ENCODE measurements around the gene FLVCR2.

Gene FLVCR2

GRCh38 chr14:75634848-75635247 is 56.4 kb downstream of the FLVCR2 start:
- H3K4me3 ChIP-seq = no peak overlapping the region
- no peak for DNase-seq (ENCODE audit: low read depth, low spot score)

GRCh38 chr14:75636100-75636692 is 57.8 kb downstream of the FLVCR2 start:
- no peak overlapping the region for H3K9ac ChIP-seq (ENCODE audit: insufficient read length)
- no peaks in the 10 kb centered on the region for H3K9me3 ChIP-seq (ENCODE audit: low read depth, low read length)
- H3K4me3 ChIP-seq = no peak overlapping the region
- no peak overlapping the region for H3K27ac ChIP-seq
- H3K36me3 ChIP-seq (ENCODE audit: insufficient read depth, low read length) = no peaks in the 10 kb centered on the region
- DNase-seq (ENCODE audit: low read depth, low spot score) = no peak
- no peak for TF ChIP-seq EZH2 (IDR thresholded peaks at IDR 0.05)
- no peak for TF ChIP-seq FOXP2 (optimal IDR thresholded peaks at IDR 0.05; ENCODE audit: control extremely low read depth, extremely low read length, insufficient read depth)
- TF ChIP-seq POLR2AphosphoS5 (IDR thresholded peaks at IDR 0.05; ENCODE audit: borderline replicate concordance, low read depth, low read length) = no peak

More at GRCh38 chr14:75634848-75635247, 56.4 kb downstream of the FLVCR2 start:
- H3K36me3 ChIP-seq (ENCODE audit: insufficient read depth, low read length) = no peaks in the 10 kb centered on the region
- TF ChIP-seq EZH2 (IDR thresholded peaks at IDR 0.05) (no peak), FOXP2 (optimal IDR thresholded peaks at IDR 0.05; ENCODE audit: control extremely low read depth, extremely low read length, insufficient read depth) (no peak), POLR2AphosphoS5 (IDR thresholded peaks at IDR 0.05; ENCODE audit: borderline replicate concordance, low read depth, low read length) (no peak)
- H3K9ac ChIP-seq (ENCODE audit: insufficient read length) = no peak overlapping the region
- no peak overlapping the region for H3K27ac ChIP-seq
- H3K9me3 ChIP-seq (ENCODE audit: low read depth, low read length) = no peaks in the 10 kb centered on the region

- TF ChIP-seq POLR2AphosphoS5 (IDR thresholded peaks at IDR 0.05; ENCODE audit: borderline replicate concordance, low read depth, low read length) = no peak
- TF ChIP-seq EZH2 (IDR thresholded peaks at IDR 0.05) = no peak
- no peak for TF ChIP-seq FOXP2 (optimal IDR thresholded peaks at IDR 0.05; ENCODE audit: control extremely low read depth, extremely low read length, insufficient read depth)
Measured at GRCh38 chr14:75640876-75641275, 62.5 kb downstream of the FLVCR2 start.

DNA sequence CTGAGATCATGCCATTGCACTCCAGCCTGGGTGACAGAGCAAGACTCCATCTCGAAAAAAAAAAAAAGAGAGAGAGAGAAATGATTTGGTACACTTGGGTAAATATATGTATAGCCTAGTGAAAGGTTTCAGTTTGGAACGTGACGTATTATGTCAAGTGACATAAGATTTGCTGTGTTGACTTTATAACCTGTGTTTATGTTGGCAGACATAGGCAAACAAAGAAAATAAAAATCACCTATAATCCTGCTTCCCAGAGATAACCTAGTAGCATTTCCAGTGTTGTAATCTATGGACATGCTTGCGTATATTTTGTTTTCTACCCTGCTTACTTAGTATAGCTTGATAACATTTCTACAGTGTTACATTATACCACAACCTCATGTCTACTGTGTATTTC is 65.6 kb downstream of the FLVCR2 start:
- H3K9me3 ChIP-seq (ENCODE audit: low read depth, low read length) = no peaks in the 10 kb centered on the region
- no peak overlapping the region for H3K27ac ChIP-seq
- H3K9ac ChIP-seq (ENCODE audit: insufficient read length) = no peak overlapping the region
- no peak overlapping the region for H3K4me3 ChIP-seq
- TF ChIP-seq FOXP2 (optimal IDR thresholded peaks at IDR 0.05; ENCODE audit: control extremely low read depth, extremely low read length, insufficient read depth) (no peak), POLR2AphosphoS5 (IDR thresholded peaks at IDR 0.05; ENCODE audit: borderline replicate concordance, low read depth, low read length) (no peak), EZH2 (IDR thresholded peaks at IDR 0.05) (no peak)
- H3K36me3 ChIP-seq (ENCODE audit: insufficient read depth, low read length) = peaks cover 6% of the 10 kb centered on the region; the same call in 1 of the 2 replicates
- no peak for DNase-seq (ENCODE audit: low read depth, low spot score)

More at GRCh38 chr14:75640876-75641275, 62.5 kb downstream of the FLVCR2 start:
- no peak overlapping the region for H3K4me3 ChIP-seq
- no peak overlapping the region for H3K9ac ChIP-seq (ENCODE audit: insufficient read length)
- H3K36me3 ChIP-seq (ENCODE audit: insufficient read depth, low read length) = no peaks in the 10 kb centered on the region
- H3K9me3 ChIP-seq (ENCODE audit: low read depth, low read length) = no peaks in the 10 kb centered on the region
- DNase-seq (ENCODE audit: low read depth, low spot score) = no peak
- no peak overlapping the region for H3K27ac ChIP-seq

- Histone ChIP-seq H3K27ac (no peak overlapping the region), H3K4me3 (no peak overlapping the region), H3K9ac (ENCODE audit: insufficient read length) (no peak overlapping the region), H3K9me3 (ENCODE audit: low read depth, low read length) (no peaks in the 10 kb centered on the region), H3K36me3 (ENCODE audit: insufficient read depth, low read length) (peaks cover 16% of the 10 kb centered on the region)
- DNase-seq (ENCODE audit: low read depth, low spot score) = no peak
- TF ChIP-seq POLR2AphosphoS5 (IDR thresholded peaks at IDR 0.05; ENCODE audit: borderline replicate concordance, low read depth, low read length) (no peak), EZH2 (IDR thresholded peaks at IDR 0.05) (no peak), FOXP2 (optimal IDR thresholded peaks at IDR 0.05; ENCODE audit: control extremely low read depth, extremely low read length, insufficient read depth) (no peak)
Measured at GRCh38 chr14:75645056-75645455, 66.6 kb downstream of the FLVCR2 start.

GRCh38 chr14:75646762-75647161 is 68.3 kb downstream of the FLVCR2 start:
- TF ChIP-seq FOXP2 (optimal IDR thresholded peaks at IDR 0.05; ENCODE audit: control extremely low read depth, extremely low read length, insufficient read depth) = no peak
- TF ChIP-seq POLR2AphosphoS5 (IDR thresholded peaks at IDR 0.05; ENCODE audit: borderline replicate concordance, low read depth, low read length) = no peak
- TF ChIP-seq EZH2 (IDR thresholded peaks at IDR 0.05) = no peak
- H3K9me3 ChIP-seq (ENCODE audit: low read depth, low read length) = no peaks in the 10 kb centered on the region
- DNase-seq (ENCODE audit: low read depth, low spot score) = no peak
- H3K4me3 ChIP-seq = no peak overlapping the region
- H3K36me3 ChIP-seq (ENCODE audit: insufficient read depth, low read length) = peaks cover 33% of the 10 kb centered on the region
- no peak overlapping the region for H3K9ac ChIP-seq (ENCODE audit: insufficient read length)
- H3K27ac ChIP-seq = no peak overlapping the region

GRCh38 chr14:75647640-75648039 is 69.2 kb downstream of the FLVCR2 start:
- peaks cover 42% of the 10 kb centered on the region for H3K36me3 ChIP-seq (ENCODE audit: insufficient read depth, low read length)
- no peaks in the 10 kb centered on the region for H3K9me3 ChIP-seq (ENCODE audit: low read depth, low read length)
- no peak overlapping the region for H3K27ac ChIP-seq
- TF ChIP-seq POLR2AphosphoS5 (IDR thresholded peaks at IDR 0.05; ENCODE audit: borderline replicate concordance, low read depth, low read length) = no peak
- DNase-seq (ENCODE audit: low read depth, low spot score) = no peak
- no peak overlapping the region for H3K4me3 ChIP-seq
- H3K9ac ChIP-seq (ENCODE audit: insufficient read length) = no peak overlapping the region

GRCh38 chr14:75648066-75648838 is 69.8 kb downstream of the FLVCR2 start:
- Histone ChIP-seq H3K27ac (no peak overlapping the region), H3K36me3 (ENCODE audit: insufficient read depth, low read length) (peaks cover 48% of the 10 kb centered on the region), H3K9ac (ENCODE audit: insufficient read length) (no peak overlapping the region), H3K9me3 (ENCODE audit: low read depth, low read length) (no peaks in the 10 kb centered on the region), H3K4me3 (no peak overlapping the region)
- TF ChIP-seq POLR2AphosphoS5 (IDR thresholded peaks at IDR 0.05; ENCODE audit: borderline replicate concordance, low read depth, low read length) (no peak), EZH2 (IDR thresholded peaks at IDR 0.05) (no peak), FOXP2 (optimal IDR thresholded peaks at IDR 0.05; ENCODE audit: control extremely low read depth, extremely low read length, insufficient read depth) (no peak)
- DNase-seq (ENCODE audit: low read depth, low spot score) = no peak

All from SK-N-MC (cell line).